Measurements from ENCODE around the gene ITGAV.

Gene ITGAV

DNA sequence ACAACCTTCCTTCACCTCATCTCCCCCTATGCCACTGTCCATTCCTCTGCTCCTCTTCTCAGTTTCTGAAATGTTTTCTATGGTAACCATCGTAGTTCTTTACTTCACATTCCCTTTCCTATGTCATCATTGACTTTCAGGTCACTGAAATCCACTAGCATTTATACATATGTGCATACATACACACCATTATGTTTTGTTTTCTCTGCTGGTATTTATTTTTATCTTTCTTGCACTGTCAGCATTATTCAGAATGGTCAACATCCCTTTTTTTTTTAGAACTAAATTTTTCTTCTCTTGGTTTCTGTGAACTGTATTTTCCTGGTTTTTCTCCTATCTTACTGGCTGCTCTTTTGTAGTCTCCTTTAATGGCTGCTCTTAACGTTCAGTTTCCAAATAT is 33.2 kb downstream of the ITGAV start:
- TF ChIP-seq TAF1 (IDR thresholded peaks at IDR 0.05; ENCODE audit: borderline replicate concordance, insufficient read depth, low read length) (no peak), SIN3A (IDR thresholded peaks at IDR 0.05; ENCODE audit: borderline replicate concordance, insufficient read depth, low read length) (no peak), POLR2AphosphoS5 (IDR thresholded peaks at IDR 0.05; ENCODE audit: low read depth, low read length) (no peak), FOXP2 (optimal IDR thresholded peaks at IDR 0.05; ENCODE audit: borderline replicate concordance, extremely low read depth, extremely low read length, insufficient read depth) (no peak)
- TF ChIP-seq, protein P1, sequence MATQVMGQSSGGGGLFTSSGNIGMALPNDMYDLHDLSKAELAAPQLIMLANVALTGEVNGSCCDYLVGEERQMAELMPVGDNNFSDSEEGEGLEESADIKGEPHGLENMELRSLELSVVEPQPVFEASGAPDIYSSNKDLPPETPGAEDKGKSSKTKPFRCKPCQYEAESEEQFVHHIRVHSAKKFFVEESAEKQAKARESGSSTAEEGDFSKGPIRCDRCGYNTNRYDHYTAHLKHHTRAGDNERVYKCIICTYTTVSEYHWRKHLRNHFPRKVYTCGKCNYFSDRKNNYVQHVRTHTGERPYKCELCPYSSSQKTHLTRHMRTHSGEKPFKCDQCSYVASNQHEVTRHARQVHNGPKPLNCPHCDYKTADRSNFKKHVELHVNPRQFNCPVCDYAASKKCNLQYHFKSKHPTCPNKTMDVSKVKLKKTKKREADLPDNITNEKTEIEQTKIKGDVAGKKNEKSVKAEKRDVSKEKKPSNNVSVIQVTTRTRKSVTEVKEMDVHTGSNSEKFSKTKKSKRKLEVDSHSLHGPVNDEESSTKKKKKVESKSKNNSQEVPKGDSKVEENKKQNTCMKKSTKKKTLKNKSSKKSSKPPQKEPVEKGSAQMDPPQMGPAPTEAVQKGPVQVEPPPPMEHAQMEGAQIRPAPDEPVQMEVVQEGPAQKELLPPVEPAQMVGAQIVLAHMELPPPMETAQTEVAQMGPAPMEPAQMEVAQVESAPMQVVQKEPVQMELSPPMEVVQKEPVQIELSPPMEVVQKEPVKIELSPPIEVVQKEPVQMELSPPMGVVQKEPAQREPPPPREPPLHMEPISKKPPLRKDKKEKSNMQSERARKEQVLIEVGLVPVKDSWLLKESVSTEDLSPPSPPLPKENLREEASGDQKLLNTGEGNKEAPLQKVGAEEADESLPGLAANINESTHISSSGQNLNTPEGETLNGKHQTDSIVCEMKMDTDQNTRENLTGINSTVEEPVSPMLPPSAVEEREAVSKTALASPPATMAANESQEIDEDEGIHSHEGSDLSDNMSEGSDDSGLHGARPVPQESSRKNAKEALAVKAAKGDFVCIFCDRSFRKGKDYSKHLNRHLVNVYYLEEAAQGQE (IDR thresholded peaks at IDR 0.05; ENCODE audit: insufficient read depth in 1 of 2, low read depth in 2 of 2, low read length in 2 of 2) = no peak

DNA sequence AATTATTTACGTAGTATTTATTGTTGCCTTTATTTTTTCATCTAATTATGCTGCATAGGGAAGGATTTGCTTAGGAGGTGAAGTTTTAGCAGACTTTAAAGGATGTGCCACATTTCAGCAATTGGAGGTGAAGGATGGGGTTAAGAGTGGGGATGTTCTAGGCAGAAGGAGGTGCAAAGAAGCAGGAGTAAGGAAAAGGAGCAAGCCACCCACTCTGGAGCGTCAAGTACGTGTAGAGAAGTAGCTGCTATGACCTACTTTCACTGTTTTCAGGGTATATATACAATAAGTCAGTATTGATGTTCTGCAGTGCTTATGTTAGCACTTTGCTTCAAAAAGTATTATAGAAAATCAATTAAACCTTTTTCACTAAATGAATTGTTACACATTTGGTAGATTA is 34.4 kb downstream of the ITGAV start:
- TF ChIP-seq TAF1 (IDR thresholded peaks at IDR 0.05; ENCODE audit: borderline replicate concordance, insufficient read depth, low read length) (no peak), SIN3A (IDR thresholded peaks at IDR 0.05; ENCODE audit: borderline replicate concordance, insufficient read depth, low read length) (no peak), FOXP2 (optimal IDR thresholded peaks at IDR 0.05; ENCODE audit: borderline replicate concordance, extremely low read depth, extremely low read length, insufficient read depth) (no peak), POLR2AphosphoS5 (IDR thresholded peaks at IDR 0.05; ENCODE audit: low read depth, low read length) (no peak)
- TF ChIP-seq, protein P1 (IDR thresholded peaks at IDR 0.05; ENCODE audit: insufficient read depth in 1 of 2, low read depth in 2 of 2, low read length in 2 of 2) = no peak

GRCh38 chr2:186629250-186629996 is 39.6 kb downstream of the ITGAV start:
- no peak for TF ChIP-seq TAF1 (IDR thresholded peaks at IDR 0.05; ENCODE audit: borderline replicate concordance, insufficient read depth, low read length)
- no peak for TF ChIP-seq POLR2AphosphoS5 (IDR thresholded peaks at IDR 0.05; ENCODE audit: low read depth, low read length)
- no peak for TF ChIP-seq SIN3A (IDR thresholded peaks at IDR 0.05; ENCODE audit: borderline replicate concordance, insufficient read depth, low read length)
- TF ChIP-seq, protein P1 (IDR thresholded peaks at IDR 0.05; ENCODE audit: insufficient read depth in 1 of 2, low read depth in 2 of 2, low read length in 2 of 2) = no peak
- TF ChIP-seq FOXP2 (optimal IDR thresholded peaks at IDR 0.05; ENCODE audit: borderline replicate concordance, extremely low read depth, extremely low read length, insufficient read depth) = no peak

GRCh38 chr2:186632417-186632816 is 42.6 kb downstream of the ITGAV start:
- TF ChIP-seq FOXP2 (optimal IDR thresholded peaks at IDR 0.05; ENCODE audit: borderline replicate concordance, extremely low read depth, extremely low read length, insufficient read depth) (no peak), SIN3A (IDR thresholded peaks at IDR 0.05; ENCODE audit: borderline replicate concordance, insufficient read depth, low read length) (no peak), POLR2AphosphoS5 (IDR thresholded peaks at IDR 0.05; ENCODE audit: low read depth, low read length) (no peak), TAF1 (IDR thresholded peaks at IDR 0.05; ENCODE audit: borderline replicate concordance, insufficient read depth, low read length) (no peak)
- TF ChIP-seq, protein P1 (IDR thresholded peaks at IDR 0.05; ENCODE audit: insufficient read depth in 1 of 2, low read depth in 2 of 2, low read length in 2 of 2) = no peak

All from PFSK-1 (cell line).